Mesendoderm (in vitro differentiated cells): Measurements from ENCODE around the gene SPATA7.

ENCODE experiments used
- DNase-seq: peaks from one replicate; pipeline ENCODE4 v3.0.0; 2013
- H2AK5ac ChIP-seq: 2 replicates; pipeline ENCODE4 v1.6.1; 2013; ENCODE audit warnings: low read length, inconsistent platforms
- H2BK120ac ChIP-seq: 2 replicates; pipeline ENCODE4 v1.6.1; 2013; ENCODE audit warnings: low read depth, mild to moderate bottlenecking, low read length, moderate library complexity, mixed read lengths
- H2BK15ac ChIP-seq: replicated peaks from 2 replicates; pipeline ENCODE4 v1.6.1; 2013; ENCODE audit warnings: low read depth, mild to moderate bottlenecking, moderate library complexity
- H2BK5ac ChIP-seq: 2 replicates; pipeline ENCODE4 v1.6.1; 2013; ENCODE audit warnings: low read length, inconsistent platforms
- H3K18ac ChIP-seq: 2 replicates; pipeline ENCODE4 v1.6.1; 2013; ENCODE audit warnings: mild to moderate bottlenecking, low read length, mixed read lengths
- H3K23ac ChIP-seq: one replicate; pipeline ENCODE4 v1.6.1; 2013; ENCODE audit warnings: low read length
- H3K27ac ChIP-seq: 2 replicates; pipeline ENCODE4 v1.5.1; 2013; ENCODE audit warnings: low read depth, mild to moderate bottlenecking, inconsistent platforms, low read length, moderate library complexity
- H3K27me3 ChIP-seq: 2 replicates; pipeline ENCODE4 v1.6.1; 2013; ENCODE audit warnings: low read length, control low read depth, mild to moderate bottlenecking, inconsistent platforms; ENCODE audit not compliant: insufficient read depth, poor library complexity
- H3K36me3 ChIP-seq: 2 replicates; pipeline ENCODE4 v1.6.1; 2013; ENCODE audit warnings: low read length, inconsistent platforms; ENCODE audit not compliant: control insufficient read depth, insufficient read depth
- H3K4ac ChIP-seq: one replicate; pipeline ENCODE4 v1.6.1; 2013; ENCODE audit warnings: low read depth, mild to moderate bottlenecking, low read length, moderate library complexity
- H3K4me1 ChIP-seq: 2 replicates; pipeline ENCODE4 v1.6.1; 2013; ENCODE audit warnings: low read depth, low read length, inconsistent platforms; ENCODE audit not compliant: control insufficient read depth
- H3K4me2 ChIP-seq: 2 replicates; pipeline ENCODE4 v1.6.1; 2013; ENCODE audit warnings: low read length
- H3K4me3 ChIP-seq: 2 replicates; pipeline ENCODE4 v1.5.1; 2013; ENCODE audit warnings: mild to moderate bottlenecking, low read length
- H3K56ac ChIP-seq: one replicate; pipeline ENCODE4 v1.6.1; 2013; ENCODE audit warnings: low read length
- H3K79me1 ChIP-seq: 2 replicates; pipeline ENCODE4 v1.6.1; 2013; ENCODE audit warnings: low read length, inconsistent platforms
- H3K79me2 ChIP-seq: 2 replicates; pipeline ENCODE4 v1.6.1; 2013; ENCODE audit warnings: mild to moderate bottlenecking, low read length; ENCODE audit not compliant: control insufficient read depth, insufficient read depth
- H3K9ac ChIP-seq: 2 replicates; pipeline ENCODE4 v1.6.1; 2013; ENCODE audit warnings: low read length, inconsistent platforms
- H4K5ac ChIP-seq: one replicate; pipeline ENCODE4 v1.6.1; 2013; ENCODE audit warnings: low read length
- H4K8ac ChIP-seq: one replicate; pipeline ENCODE4 v1.6.1; 2013; ENCODE audit warnings: low read depth, mild to moderate bottlenecking, control low read depth, low read length, moderate library complexity
- WGBS: extraction: QIAGEN DNeasy Blood & Tissue Kit; methylation state at CpG from one replicate; pipeline ENCODE4 v1.1.7; 2013; ENCODE audit warnings: low lambda C conversion rate, missing lambda C conversion rate; ENCODE audit not compliant: insufficient coverage; ENCODE audit errors: extremely low coverage; 5-methylcytosine and 5-hydroxymethylcytosine counted together

Gene SPATA7

DNA sequence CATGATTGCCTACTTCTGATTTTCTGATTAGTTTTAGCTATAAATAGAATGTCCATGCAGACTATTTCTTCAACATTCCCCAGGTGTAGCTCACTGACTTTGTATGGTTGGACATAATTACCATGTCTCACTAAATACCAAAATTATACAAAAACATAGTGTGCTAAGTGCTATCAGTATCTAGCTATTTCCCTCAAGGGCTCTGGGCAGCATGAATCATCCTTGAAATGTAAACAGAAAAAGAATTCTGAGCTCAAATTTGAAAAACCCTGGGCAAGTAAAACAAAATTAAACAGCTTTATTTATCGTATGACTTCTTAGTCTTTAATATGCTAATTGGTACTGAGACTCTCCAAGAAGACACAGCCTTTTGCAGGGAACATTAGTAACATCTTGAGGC is 82.9 kb downstream of the SPATA7 start:
- H4K5ac ChIP-seq: no peak overlapping the region
- no peak overlapping the region for H3K9ac ChIP-seq
- no peaks in the 10 kb centered on the region for H3K79me1 ChIP-seq
- H3K23ac ChIP-seq: no peak overlapping the region
- H3K56ac ChIP-seq: no peak overlapping the region
- no peak overlapping the region for H4K8ac ChIP-seq
- H3K4me1 ChIP-seq: no peaks in the 10 kb centered on the region
- DNase-seq: no peak
- WGBS: no CpG with 5 or more reads among the region's 1 CpG
- no peak overlapping the region for H3K4ac ChIP-seq
- H2BK120ac ChIP-seq: no peak overlapping the region
- H3K27me3 ChIP-seq: no peaks in the 10 kb centered on the region
- H2AK5ac ChIP-seq: no peak overlapping the region
- peaks cover 2% of the 10 kb centered on the region for H3K36me3 ChIP-seq
- no peak overlapping the region for H3K18ac ChIP-seq
- H2BK15ac ChIP-seq: no peak overlapping the region
- no peak overlapping the region for H3K27ac ChIP-seq
- no peak overlapping the region for H2BK5ac ChIP-seq
- H3K79me2 ChIP-seq: no peaks in the 10 kb centered on the region
- H3K4me2 ChIP-seq: no peak overlapping the region
- no peak overlapping the region for H3K4me3 ChIP-seq

DNA sequence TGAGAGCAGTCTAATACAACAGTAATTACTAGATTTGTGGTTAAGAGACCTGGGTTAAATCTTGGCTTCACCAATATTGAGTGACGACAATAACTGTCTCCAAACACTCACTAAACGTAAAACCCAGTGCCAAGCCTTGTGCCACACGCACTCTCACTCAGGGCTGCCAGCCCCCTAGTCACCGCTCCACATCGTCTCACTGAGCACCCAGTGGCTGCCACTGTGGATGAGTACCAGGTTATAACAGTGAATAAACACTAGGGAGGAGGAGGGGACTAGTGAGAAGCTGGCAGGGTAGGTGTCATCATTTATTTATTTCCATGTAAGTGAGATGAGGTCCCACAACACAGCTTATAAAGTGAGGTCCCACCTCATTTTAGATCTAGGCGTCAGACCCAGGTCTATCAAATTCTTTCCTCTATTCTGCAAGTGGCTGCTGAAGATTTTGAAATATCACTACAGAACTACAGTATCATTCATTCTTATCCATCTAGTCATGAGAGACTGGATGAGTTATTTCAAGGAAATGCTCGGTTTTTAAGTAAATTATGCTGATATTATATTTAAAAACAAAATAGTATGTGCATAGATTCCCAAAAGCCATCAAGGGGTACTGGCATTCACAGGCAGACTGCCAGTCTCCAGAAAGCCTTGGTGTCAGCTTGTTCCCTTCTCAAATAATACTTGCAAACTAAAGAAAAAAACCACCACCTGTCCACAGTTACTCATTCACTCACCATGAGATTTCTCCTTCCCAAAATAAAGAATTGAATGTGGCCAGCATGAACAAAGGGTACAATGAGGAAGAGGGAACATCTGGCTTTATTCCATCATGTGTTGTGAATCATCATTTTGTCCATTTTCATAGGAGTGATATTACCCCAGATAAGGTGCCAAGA is 85.3 kb downstream of the SPATA7 start:
- Histone ChIP-seq H3K56ac (no peak overlapping the region), H3K4me1 (no peaks in the 10 kb centered on the region), H3K4me3 (no peak overlapping the region), H2BK15ac (no peak overlapping the region), H3K23ac (no peak overlapping the region), H3K36me3 (peaks cover 2% of the 10 kb centered on the region), H2BK120ac (no peak overlapping the region), H2BK5ac (no peak overlapping the region), H3K4ac (no peak overlapping the region), H4K5ac (no peak overlapping the region), H3K9ac (no peak overlapping the region), H4K8ac (no peak overlapping the region), H2AK5ac (no peak overlapping the region), H3K27me3 (no peaks in the 10 kb centered on the region), H3K79me2 (no peaks in the 10 kb centered on the region), H3K27ac (no peak overlapping the region), H3K79me1 (no peaks in the 10 kb centered on the region), H3K4me2 (no peak overlapping the region), H3K18ac (no peak overlapping the region)
- no CpG with 5 or more reads among the region's 7 CpGs for WGBS
- DNase-seq: no peak

DNA sequence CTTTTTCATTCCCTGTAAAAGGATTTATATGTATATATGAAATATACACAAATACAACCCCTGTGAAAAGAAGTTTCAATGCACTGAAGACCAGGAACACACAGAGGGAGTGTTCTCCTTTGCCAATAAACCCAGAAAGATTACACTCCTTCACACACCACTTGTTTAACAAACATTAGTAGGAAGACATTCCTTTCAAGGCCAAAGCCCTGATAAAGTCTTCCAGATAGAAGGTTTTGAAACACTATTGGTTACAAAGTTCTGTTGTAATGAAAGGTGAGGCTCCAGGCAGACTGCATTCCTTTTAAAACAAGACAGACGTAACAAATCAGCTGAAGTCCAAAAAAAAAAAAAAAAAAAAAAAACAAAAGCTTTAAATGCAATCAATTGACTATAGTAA is 88.3 kb downstream of the SPATA7 start:
- Histone ChIP-seq H3K4me2 (no peak overlapping the region), H3K27me3 (no peaks in the 10 kb centered on the region), H3K23ac (no peak overlapping the region), H3K79me1 (peaks cover 2% of the 10 kb centered on the region), H3K18ac (no peak overlapping the region), H3K36me3 (no peaks in the 10 kb centered on the region), H3K9ac (no peak overlapping the region), H3K56ac (no peak overlapping the region), H2BK120ac (no peak overlapping the region), H2AK5ac (no peak overlapping the region), H3K79me2 (no peaks in the 10 kb centered on the region), H3K4ac (no peak overlapping the region), H4K8ac (no peak overlapping the region), H3K27ac (no peak overlapping the region), H3K4me1 (no peaks in the 10 kb centered on the region), H3K4me3 (no peak overlapping the region), H2BK5ac (no peak overlapping the region), H2BK15ac (no peak overlapping the region), H4K5ac (no peak overlapping the region)
- DNase-seq: peak; percentile 26
- no CpG with 5 or more reads among the region's 1 CpG for WGBS

DNA sequence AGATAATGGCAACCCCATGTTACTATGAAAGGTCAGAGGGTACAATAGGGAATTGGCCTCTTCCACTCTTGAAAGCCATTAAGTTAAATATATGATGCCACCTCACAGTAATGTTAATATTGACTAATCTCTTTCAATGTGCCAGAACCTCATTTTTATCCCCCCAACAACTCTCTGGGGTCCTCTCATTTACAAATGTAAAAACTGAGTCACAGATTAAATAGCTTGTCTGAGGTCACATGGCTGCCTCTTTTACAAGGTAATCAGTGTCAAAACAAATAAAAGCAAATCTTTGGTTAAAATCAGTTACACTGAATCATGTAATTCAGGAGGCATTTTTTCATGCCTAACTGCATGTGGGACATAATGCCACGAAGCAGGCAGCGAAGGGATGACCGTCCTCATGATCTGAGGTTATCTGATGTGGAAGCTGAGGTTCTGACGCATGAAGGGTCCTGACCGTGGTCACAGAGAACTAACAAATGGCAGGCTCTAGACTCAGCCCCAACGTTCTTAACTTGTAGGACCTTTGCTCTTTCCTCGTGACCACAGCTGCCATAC is 90.8 kb downstream of the SPATA7 start:
- Histone ChIP-seq H3K4me1 (no peaks in the 10 kb centered on the region), H3K79me2 (no peaks in the 10 kb centered on the region), H3K4ac (no peak overlapping the region), H2BK15ac (no peak overlapping the region), H3K56ac (no peak overlapping the region), H2AK5ac (no peak overlapping the region), H2BK120ac (no peak overlapping the region), H3K23ac (no peak overlapping the region), H3K79me1 (peaks cover 2% of the 10 kb centered on the region), H2BK5ac (no peak overlapping the region), H3K4me3 (no peak overlapping the region), H4K5ac (no peak overlapping the region), H3K4me2 (no peak overlapping the region), H3K36me3 (no peaks in the 10 kb centered on the region), H4K8ac (no peak overlapping the region), H3K27me3 (no peaks in the 10 kb centered on the region), H3K18ac (no peak overlapping the region), H3K27ac (no peak overlapping the region), H3K9ac (no peak overlapping the region)
- WGBS: no CpG with 5 or more reads among the region's 7 CpGs
- no peak for DNase-seq

DNA sequence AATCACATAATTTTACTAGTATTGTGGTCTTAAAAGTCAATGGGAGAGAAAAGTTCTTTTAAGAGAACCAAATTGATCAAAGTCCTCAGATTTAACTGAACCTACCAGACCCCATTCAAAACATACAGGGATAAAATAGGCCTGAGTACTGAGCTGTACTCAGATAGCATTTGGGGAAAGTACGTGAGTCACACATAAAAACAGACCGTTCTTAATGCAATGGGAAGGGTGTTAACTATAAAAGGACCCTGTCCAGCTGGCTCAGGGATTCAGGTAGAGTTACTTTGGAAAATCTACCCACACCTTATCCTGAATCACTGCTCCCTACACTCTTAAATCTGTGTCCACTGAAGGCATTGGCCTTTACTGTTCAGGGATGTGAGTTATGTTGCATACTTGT is 91.4 kb downstream of the SPATA7 start:
- Histone ChIP-seq H3K23ac (no peak overlapping the region), H3K79me2 (no peaks in the 10 kb centered on the region), H4K5ac (no peak overlapping the region), H3K56ac (no peak overlapping the region), H3K4me1 (no peaks in the 10 kb centered on the region), H2BK5ac (no peak overlapping the region), H3K9ac (no peak overlapping the region), H3K27ac (no peak overlapping the region), H3K36me3 (no peaks in the 10 kb centered on the region), H2BK15ac (no peak overlapping the region), H3K18ac (no peak overlapping the region), H3K4me3 (no peak overlapping the region), H3K27me3 (no peaks in the 10 kb centered on the region), H2BK120ac (no peak overlapping the region), H3K4ac (no peak overlapping the region), H3K4me2 (no peak overlapping the region), H2AK5ac (no peak overlapping the region), H3K79me1 (peaks cover 2% of the 10 kb centered on the region), H4K8ac (no peak overlapping the region)
- no peak for DNase-seq
- WGBS: no CpG with 5 or more reads among the region's 2 CpGs
